Glomerular endothelial cell (primary cell): ENCODE measurements around the gene LSM4. TPM values are rescaled to one million over a fixed set of nuclear protein-coding genes. Genes with fewer than 3 reads are reported as not detected.

Experiments
- DNase-seq: peaks from one replicate; pipeline ENCODE4 v3.0.0-alpha.2; 2011; ENCODE audit warnings: low read depth, low spot score; ENCODE audit errors: extremely low read depth
- total RNA-seq: library from RNA; depleted of rRNA; stranded (reverse); fragments of >200 nt; gene quantifications from 2 replicates; pipeline ENCODE4 v1.2.3, GENCODE V29; 2015

The LSM4 gene
- total RNA-seq, 1 donor from 2014 or later, result 204 TPM

DNA sequence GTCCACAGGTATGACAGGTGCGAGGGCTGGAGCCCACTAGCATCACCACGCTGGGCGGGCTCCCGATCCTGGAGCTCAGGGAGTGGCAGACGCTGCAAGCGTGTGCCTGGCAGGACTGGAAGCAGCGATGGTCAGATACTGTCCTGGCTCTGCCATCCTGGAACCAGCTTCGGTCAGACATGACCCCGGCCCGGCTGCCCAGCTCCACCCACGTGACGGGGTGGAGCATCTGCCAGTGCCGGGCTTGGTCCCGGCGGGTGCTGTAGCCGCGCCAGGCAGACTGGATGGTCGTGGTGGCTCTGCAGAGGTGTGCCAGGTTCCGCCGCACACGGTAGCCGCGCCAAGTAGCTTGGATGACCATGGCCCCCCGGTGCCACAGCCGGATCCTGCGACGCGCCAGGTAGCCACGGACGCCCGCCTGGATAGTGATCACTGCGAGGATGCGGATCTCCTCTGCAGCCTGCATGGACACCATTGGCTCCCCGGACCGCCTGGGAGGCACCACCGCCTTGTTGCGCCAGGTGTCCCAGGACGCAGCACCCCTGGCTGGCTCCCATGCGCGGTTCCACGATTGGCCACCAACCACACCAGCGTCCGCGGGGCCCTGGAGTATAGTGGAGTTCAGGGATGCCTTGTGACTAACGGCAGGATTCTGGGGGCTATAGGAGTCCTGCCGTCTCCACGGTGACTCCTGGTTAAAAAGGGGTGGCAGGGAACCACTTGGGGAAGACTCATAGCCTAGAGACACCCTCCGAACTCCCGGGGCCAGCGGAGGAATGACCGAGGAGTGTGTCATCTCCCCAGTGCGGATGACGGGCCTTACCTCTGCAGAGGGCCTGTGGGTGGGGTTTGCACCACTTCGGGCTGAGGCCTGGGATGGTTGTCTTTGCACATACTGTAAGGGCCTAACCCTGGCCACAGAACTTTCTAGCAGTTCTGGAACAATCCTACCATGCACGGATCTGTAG lies 65.1 kb downstream of the LSM4 start:
- no peak for DNase-seq

Other genes with a start within 250 kb of the LSM4 start
- gene IL12RB1, start 236.1 kb downstream of the LSM4 start, total RNA-seq, result 0.12 and 0.19 TPM in 2 replicates
- 7.9 and 8.3 TPM in 2 replicates for gene MAST3, start 225.3 kb downstream of the LSM4 start, total RNA-seq
- gene PIK3R2, start 169.9 kb downstream of the LSM4 start, total RNA-seq, result 17.4 and 27.1 TPM in 2 replicates
- 13.4 and 21.0 TPM in 2 replicates for gene IFI30, start 149.3 kb downstream of the LSM4 start, total RNA-seq
- gene MPV17L2, start 129.9 kb downstream of the LSM4 start, total RNA-seq, result 30.7 and 36.3 TPM in 2 replicates
- gene RAB3A, start 119.0 kb downstream of the LSM4 start, total RNA-seq, result 2.6 and 4.1 TPM in 2 replicates
- 0.58 TPM in 1 of 2 replicates, not detected in the other for gene PDE4C, start 96.6 kb downstream of the LSM4 start, total RNA-seq
- gene IQCN, start 48.6 kb downstream of the LSM4 start, total RNA-seq, result 0.92 and 2.4 TPM in 2 replicates
- gene JUND, start 41.5 kb downstream of the LSM4 start, total RNA-seq, result 212 and 428 TPM in 2 replicates
- 18.6 and 26.5 TPM in 2 replicates for gene PGPEP1, start 17.5 kb upstream of the LSM4 start, total RNA-seq
- 429 and 528 TPM in 2 replicates for gene GDF15, start 63.1 kb upstream of the LSM4 start, total RNA-seq
- not detected in 2 replicates for gene LRRC25, start 74.5 kb upstream of the LSM4 start, total RNA-seq
- 180 and 184 TPM in 2 replicates for gene SSBP4, start 96.3 kb upstream of the LSM4 start, total RNA-seq
- 50.9 and 57.2 TPM in 2 replicates for gene ISYNA1, start 115.1 kb upstream of the LSM4 start, total RNA-seq
- 13.6 and 18.3 TPM in 2 replicates for gene ELL, start 199.0 kb upstream of the LSM4 start, total RNA-seq
- gene FKBP8, start 220.5 kb upstream of the LSM4 start, total RNA-seq, result 297 and 321 TPM in 2 replicates
- 143 and 155 TPM in 2 replicates for gene KXD1, start 234.8 kb upstream of the LSM4 start, total RNA-seq
- gene UBA52, start 248.8 kb upstream of the LSM4 start, total RNA-seq, result 730 and 991 TPM in 2 replicates